ENCODE results near the gene AUTS2.

DNA sequence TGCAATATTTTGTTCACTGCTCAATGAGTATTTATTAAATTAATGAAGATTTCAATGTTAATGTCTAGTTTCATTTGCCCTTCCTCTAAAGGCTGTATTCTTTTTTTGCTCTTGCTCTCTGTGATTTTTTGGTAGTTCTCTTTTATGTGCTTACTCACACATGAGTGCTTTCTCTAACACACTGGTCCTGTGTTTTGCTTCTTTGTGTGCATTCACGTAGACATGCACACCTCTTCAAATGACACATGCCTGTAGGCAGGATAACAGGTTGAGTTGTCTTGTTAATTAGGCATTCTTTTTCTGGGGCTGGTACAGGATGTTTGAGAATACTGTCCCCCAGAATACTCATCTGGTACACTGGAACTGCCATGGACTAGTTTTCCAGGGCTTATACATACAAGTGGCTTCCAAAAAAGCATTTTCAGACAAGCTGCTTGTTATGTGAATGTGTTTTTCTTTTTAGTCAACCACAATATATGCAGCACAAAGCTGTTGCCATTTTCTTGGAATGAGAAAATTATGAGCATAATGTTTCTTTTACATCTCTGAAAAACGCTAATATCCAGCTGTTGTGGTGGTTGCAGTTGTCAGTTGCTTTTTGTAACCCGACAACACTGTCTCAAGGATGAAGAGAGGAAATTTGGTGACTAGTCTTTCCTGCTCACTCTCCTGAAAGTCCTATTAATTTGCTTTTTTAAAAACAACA, 416.4 kb downstream of the AUTS2 start:
- TF ChIP-seq NR2F1 (conservative IDR thresholded peaks at IDR 0.05) (no peak), BACH1 (IDR thresholded peaks at IDR 0.05; ENCODE audit: borderline replicate concordance) (no peak), EZH2 (IDR thresholded peaks at IDR 0.05; ENCODE audit: borderline replicate concordance, control insufficient read depth, low read depth, low read length) (no peak), ETV6 (conservative IDR thresholded peaks at IDR 0.05 in 1 of 2, IDR thresholded peaks at IDR 0.05 in 1 of 2; ENCODE audit: borderline replicate concordance in 1 of 2, low read depth in 1 of 2) (no peak; a peak in 1 of 4 replicates), NFIC (IDR thresholded peaks at IDR 0.05; ENCODE audit: low read depth, low read length) (no peak), POLR2A (IDR thresholded peaks at IDR 0.05; ENCODE audit: low read depth, low read length) (no peak), TAF1 (IDR thresholded peaks at IDR 0.05; ENCODE audit: borderline replicate concordance, low read depth, low read length) (no peak), POLR2AphosphoS5 (IDR thresholded peaks at IDR 0.05; ENCODE audit: low read length) (no peak), CEBPB (IDR thresholded peaks at IDR 0.05; ENCODE audit: borderline replicate concordance in 1 of 2, low read depth in 2 of 2, low read length in 2 of 2) (no peak), SREBF2 (IDR thresholded peaks at IDR 0.05; ENCODE audit: low read length) (no peak), REST (IDR thresholded peaks at IDR 0.05; ENCODE audit: low read depth, low read length) (no peak), SRF (IDR thresholded peaks at IDR 0.05; ENCODE audit: low read depth in 2 of 2, low read length in 2 of 2) (no peak)
- TF ChIP-seq, protein P1, sequence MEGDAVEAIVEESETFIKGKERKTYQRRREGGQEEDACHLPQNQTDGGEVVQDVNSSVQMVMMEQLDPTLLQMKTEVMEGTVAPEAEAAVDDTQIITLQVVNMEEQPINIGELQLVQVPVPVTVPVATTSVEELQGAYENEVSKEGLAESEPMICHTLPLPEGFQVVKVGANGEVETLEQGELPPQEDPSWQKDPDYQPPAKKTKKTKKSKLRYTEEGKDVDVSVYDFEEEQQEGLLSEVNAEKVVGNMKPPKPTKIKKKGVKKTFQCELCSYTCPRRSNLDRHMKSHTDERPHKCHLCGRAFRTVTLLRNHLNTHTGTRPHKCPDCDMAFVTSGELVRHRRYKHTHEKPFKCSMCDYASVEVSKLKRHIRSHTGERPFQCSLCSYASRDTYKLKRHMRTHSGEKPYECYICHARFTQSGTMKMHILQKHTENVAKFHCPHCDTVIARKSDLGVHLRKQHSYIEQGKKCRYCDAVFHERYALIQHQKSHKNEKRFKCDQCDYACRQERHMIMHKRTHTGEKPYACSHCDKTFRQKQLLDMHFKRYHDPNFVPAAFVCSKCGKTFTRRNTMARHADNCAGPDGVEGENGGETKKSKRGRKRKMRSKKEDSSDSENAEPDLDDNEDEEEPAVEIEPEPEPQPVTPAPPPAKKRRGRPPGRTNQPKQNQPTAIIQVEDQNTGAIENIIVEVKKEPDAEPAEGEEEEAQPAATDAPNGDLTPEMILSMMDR (IDR thresholded peaks at IDR 0.05 in 2 of 3, conservative IDR thresholded peaks at IDR 0.05 in 1 of 3; ENCODE audit: control insufficient read depth in 2 of 3, extremely low read depth in 1 of 3, insufficient read depth in 1 of 3, low read depth in 3 of 3, low read length in 3 of 3): no peak
- TF ChIP-seq, protein P2, sequence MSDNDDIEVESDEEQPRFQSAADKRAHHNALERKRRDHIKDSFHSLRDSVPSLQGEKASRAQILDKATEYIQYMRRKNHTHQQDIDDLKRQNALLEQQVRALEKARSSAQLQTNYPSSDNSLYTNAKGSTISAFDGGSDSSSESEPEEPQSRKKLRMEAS (IDR thresholded peaks at IDR 0.05; ENCODE audit: low read depth, low read length): no peak

Measured in GM12878 (cell line).